K562 (cell line): ENCODE results near the gene DHRS4L2. TPM values are rescaled to one million over a fixed set of nuclear protein-coding genes. Genes with fewer than 3 reads are reported as not detected.
A peak's percentile ranks its signal among the peaks of the same experiment; 100 is the strongest.
"Not testable (repeated sequence)": the region's sequence is repeated elsewhere in the genome, so short reads cannot be mapped to it uniquely, and the experiment has no call there.

ENCODE experiments used
- ATAC-seq: fragments of 200-7000 bp; cut with Tn5 transposase; 3 replicates; pipeline ENCODE4 v1.9.1; 2020; ENCODE audit warnings: moderate library complexity
- BruUV-seq: library from RNA; stranded (reverse); fragments of 400-500 nt; replicated peaks from 2 replicates; lab custom pipeline; 2021; lab: Mats Ljungman, UMichigan
- CTCF ChIA-PET: fragments of 300-600 bp; formaldehyde crosslinking; extraction: SDS; loops from one replicate; lab custom pipeline; 2021; ENCODE audit warnings: low intra/inter-chr PET ratio; lab: Yijun Ruan, JAX
- POLR2A ChIA-PET: fragments of 300-600, 350-650 bp; sonication (Branson Sonifier 250); formaldehyde crosslinking; extraction: SDS; loops from one replicate; lab custom pipeline; 2021; ENCODE audit warnings: antibody characterized with exemption, inconsistent platforms; lab: Yijun Ruan, JAX
- DNase-seq, 4 experiments: peaks; one replicate each; pipeline versions ENCODE4 v3.0.0 to v3.0.0-alpha.2; 2011 to 2018; ENCODE audit warnings: low spot score in 3 of 4, mixed read lengths in 3 of 4; ENCODE audit errors: extremely low read depth in 1 of 4
- FAIRE-seq: peaks from 2 replicates; lab custom pipeline; 2011; peaks lifted over from hg19 to GRCh38; lab: Jason Lieb, UNC
- H2AFZ ChIP-seq: 2 replicates; pipeline ENCODE4 v1.6.0; 2011; ENCODE audit warnings: low read depth, low read length, control low read depth, inconsistent platforms
- H3K27ac ChIP-seq: fragments of 200-600 bp; 3 replicates; pipeline ENCODE4 v1.8.0; 2011; ENCODE audit warnings: low read depth, mild to moderate bottlenecking, control low read depth, inconsistent platforms, low read length, moderate library complexity, mixed read lengths; ENCODE audit errors: extremely low read depth
- H3K27me3 ChIP-seq, 2 experiments: fragments of 300-600 bp in 1 of 2; 2 replicates in 1 of 2; 3 replicates in 1 of 2; pipeline versions ENCODE4 v1.6.0 to v1.8.0; 2011; ENCODE audit warnings: inconsistent platforms in 2 of 2, low read length in 2 of 2, mild to moderate bottlenecking in 1 of 2, mixed read lengths in 1 of 2, moderate library complexity in 1 of 2; ENCODE audit not compliant: control insufficient read depth in 2 of 2, insufficient read depth in 2 of 2
- H3K36me3 ChIP-seq: fragments of 300-600 bp; 3 replicates; pipeline ENCODE4 v1.8.0; 2011; ENCODE audit warnings: mild to moderate bottlenecking, low read length, inconsistent platforms; ENCODE audit not compliant: control insufficient read depth, insufficient read depth
- H3K4me1 ChIP-seq, 2 experiments: fragments of 200-600 bp in 1 of 2; replicated peaks in 1 of 2; 2 replicates in 1 of 2; 3 replicates in 1 of 2; pipeline versions ENCODE4 v1.5.1 to v1.8.0; 2011; ENCODE audit warnings: inconsistent platforms in 2 of 2, low read length in 2 of 2, mild to moderate bottlenecking in 1 of 2, mixed read lengths in 1 of 2, moderate library complexity in 1 of 2; ENCODE audit not compliant: control insufficient read depth in 2 of 2, insufficient read depth in 2 of 2
- H3K4me2 ChIP-seq: 2 replicates; pipeline ENCODE4 v1.6.1; 2011; ENCODE audit warnings: low read length, control low read depth, inconsistent platforms, mixed read lengths; ENCODE audit not compliant: insufficient read depth
- H3K4me3 ChIP-seq: fragments of 200-600 bp; sonication (generic), shearing (Covaris generic); 2 replicates; pipeline ENCODE4 v1.5.1; 2016; ENCODE audit warnings: control low read depth, inconsistent platforms
- H3K79me2 ChIP-seq: fragments of 200-600 bp; 3 replicates; pipeline ENCODE4 v1.8.0; 2011; ENCODE audit warnings: low read length, inconsistent platforms; ENCODE audit not compliant: control insufficient read depth, insufficient read depth
- H3K9ac ChIP-seq, 2 experiments: 2 replicates each; pipeline versions ENCODE4 v1.6.0 to v1.6.1; 2011; ENCODE audit warnings: low read depth in 2 of 2, low read length in 2 of 2, control low read depth in 1 of 2, inconsistent platforms in 1 of 2, mild to moderate bottlenecking in 1 of 2, mixed read lengths in 1 of 2; ENCODE audit not compliant: insufficient read depth in 1 of 2
- H3K9me1 ChIP-seq: one replicate; pipeline ENCODE4 v1.6.0; 2011; ENCODE audit warnings: inconsistent platforms, mild to moderate bottlenecking, low read length, moderate library complexity; ENCODE audit not compliant: control insufficient read depth, insufficient read depth
- H3K9me3 ChIP-seq: replicated peaks from 2 replicates; pipeline ENCODE4 v1.5.1; 2011; ENCODE audit warnings: low read depth, low read length, inconsistent platforms; ENCODE audit not compliant: control insufficient read depth, insufficient read depth
- H4K20me1 ChIP-seq: replicated peaks from 2 replicates; pipeline ENCODE4 v1.6.1; 2011; ENCODE audit warnings: low read length, inconsistent platforms, mixed read lengths; ENCODE audit not compliant: control insufficient read depth, insufficient read depth
- NFIC ChIP-seq: fragments of 450-650 bp; IDR thresholded peaks from 2 replicates; pipeline ENCODE4 v1.6.1; 2017; ENCODE audit warnings: mild to moderate bottlenecking, inconsistent platforms
- WGBS: fragments of 100-300 bp; shearing (Covaris generic); methylation state at CpG from one replicate; pipeline ENCODE4 v1.1.6; 2016; ENCODE audit warnings: low coverage, mixed read lengths; ENCODE audit not compliant: insufficient coverage; ENCODE audit errors: missing lambda C conversion rate; 5-methylcytosine and 5-hydroxymethylcytosine counted together
- in situ Hi-C: fragments of 300-500 bp; cut with MboI; formaldehyde crosslinking; loops from 4 replicates; pipeline ENCODE4 v1.15.0; 2018; ENCODE audit warnings: inconsistent platforms, mixed read lengths
- intact Hi-C: fragments of 100-400 bp; cut with micrococcal nuclease; formaldehyde crosslinking; loops from 2 replicates; pipeline ENCODE4 v1.14.2; 2022
- polyA plus RNA-seq, 8 experiments: library from polyadenylated mRNA; depleted of rRNA in 4 of 8; stranded (reverse) in 5 of 8; unstranded in 3 of 8; fragments of >200 nt; fragmentation: Nextera tagmentation in 2 of 8; fragmentation: Illumina TruSeq in 1 of 8; extraction: Ambion mirVana in 2 of 8; extraction: Trizol in 1 of 8; gene quantifications; 2 replicates each; pipeline versions ENCODE4 v1.2.1 to v1.2.3, GENCODE V29; 2011 to 2014; ENCODE audit warnings: inconsistent platforms in 1 of 8, missing spikeins in 1 of 8
- total RNA-seq, 7 experiments: library from RNA; depleted of rRNA in 6 of 7; stranded (reverse); fragments of >200 nt in 6 of 7; fragmentation: Illumina TruSeq in 2 of 7; extraction: Trizol in 2 of 7; gene quantifications; 2 replicates each; pipeline versions ENCODE4 v1.2.1 to v1.2.3, GENCODE V29; 2011 to 2021; ENCODE audit warnings: low replicate concordance in 1 of 7

The DHRS4L2 gene
- total and polyA plus RNA-seq, 9 of the 15 experiments (the other 6 are each of a cell fraction or from before 2014, with no cell fraction given), result 2.3 to 13.7 (median 8.1) TPM

- ATAC-seq, H3K4me1 ChIP-seq, H4K20me1 ChIP-seq, H2AFZ ChIP-seq, CTCF ChIA-PET, FAIRE-seq, H3K4me2 ChIP-seq, H3K9me3 ChIP-seq, H3K36me3 ChIP-seq, POLR2A ChIA-PET, H3K27ac ChIP-seq, H3K9me1 ChIP-seq, H3K9ac ChIP-seq, in situ Hi-C loops, DNase-seq, H3K27me3 ChIP-seq, H3K4me3 ChIP-seq, BruUV-seq: not testable (repeated sequence)
- peaks cover 21% of the 10 kb centered on the region for H3K79me2 ChIP-seq
- intact Hi-C loops, result loop anchor here (1.0 to 5.0 kb wide), 2 partner anchors 228 to 368 kb away; no protein-coding TSS in a partner anchor
- 97% methylated on average over 11 of the region's 20 CpGs for whole genome bisulfite sequencing
- TF ChIP-seq NFIC, result peak; percentile 39
Observed at GRCh38 chr14:23954965-23955364, 33.8 kb upstream of the DHRS4L2 start.

GRCh38 chr14:23955811-23956210 is 32.9 kb upstream of the DHRS4L2 start:
- H3K9me1 ChIP-seq, H3K4me1 ChIP-seq, DNase-seq, H2AFZ ChIP-seq, H3K27me3 ChIP-seq, H3K4me2 ChIP-seq, POLR2A ChIA-PET, FAIRE-seq, H3K9ac ChIP-seq, BruUV-seq, intact Hi-C loops, H3K4me3 ChIP-seq, CTCF ChIA-PET, H3K9me3 ChIP-seq, H3K36me3 ChIP-seq, H4K20me1 ChIP-seq, H3K27ac ChIP-seq, ATAC-seq, in situ Hi-C loops: not testable (repeated sequence)
- 60% methylated on average over 1 of the region's 2 CpGs for WGBS
- peaks cover 21% of the 10 kb centered on the region for H3K79me2 ChIP-seq
